ENCODE data around the gene RPP21.

RPP21 gene

GRCh38 chr6:30325150-30325872 is 19.6 kb upstream of the RPP21 start:
- Mint-ChIP-seq H3K27ac (peak overlapping the region; percentile 99), H3K27me3 (no peaks in the 10 kb centered on the region), H3K4me1 (ENCODE audit: low read depth) (peaks cover 72% of the 10 kb centered on the region), H3K36me3 (ENCODE audit: low read depth) (peaks cover 83% of the 10 kb centered on the region), H3K4me3 (peak overlapping the region; percentile 92), H3K9me3 (no peaks in the 10 kb centered on the region)
- DNase-seq = no peak

GRCh38 chr6:30325873-30326525 is 19.0 kb upstream of the RPP21 start:
- Mint-ChIP-seq H3K36me3 (ENCODE audit: low read depth) (peaks cover 85% of the 10 kb centered on the region), H3K4me3 (peak overlapping the region; percentile 92), H3K9me3 (no peaks in the 10 kb centered on the region), H3K4me1 (ENCODE audit: low read depth) (peaks cover 66% of the 10 kb centered on the region), H3K27ac (peak overlapping the region; percentile 99), H3K27me3 (no peaks in the 10 kb centered on the region)
- DNase-seq = peak; percentile 84

DNA sequence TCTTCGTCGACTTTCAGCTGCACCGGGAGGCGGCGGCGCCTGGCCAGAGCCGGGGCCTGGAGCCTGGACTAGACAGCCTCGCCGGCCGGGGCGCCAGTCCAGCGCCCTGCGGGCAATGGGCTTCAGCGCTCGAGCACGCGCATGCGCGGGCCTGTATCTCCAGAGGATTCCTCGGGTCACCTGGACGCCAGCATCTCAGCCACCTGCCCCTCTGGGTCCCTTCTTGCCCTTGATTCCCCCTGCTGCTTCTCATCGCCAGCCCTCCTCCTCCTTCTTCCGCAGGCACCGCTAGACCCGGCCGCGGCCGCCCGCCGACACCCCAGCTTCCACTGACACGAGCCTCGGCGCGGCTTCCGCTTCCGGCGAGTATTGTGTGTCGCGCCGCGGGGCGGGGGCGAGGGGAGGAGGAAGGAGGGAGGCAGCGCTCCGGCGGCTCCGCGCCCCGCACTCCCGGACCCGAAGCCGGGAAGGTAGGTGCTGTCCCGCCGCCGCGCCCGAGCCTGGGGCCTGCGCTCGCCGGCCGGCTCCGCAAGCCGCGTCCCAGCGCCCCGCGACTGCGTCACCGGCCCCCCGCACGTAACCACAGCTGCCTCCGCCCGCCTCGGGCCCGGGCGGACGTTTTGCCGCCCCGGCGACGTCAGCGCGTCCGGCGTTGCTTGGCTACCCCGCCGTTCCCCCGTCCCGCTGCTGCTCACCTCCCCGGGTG is 18.3 kb upstream of the RPP21 start, which contains the start of gene TRIM39:
Gene TRIM39 (plus strand): TSS at position 402 of the 706 bp plus-strand sequence. CDS start 2,391 bp downstream, outside the sequence.
- H3K4me1 Mint-ChIP-seq (ENCODE audit: low read depth) = peaks cover 61% of the 10 kb centered on the region
- no peaks in the 10 kb centered on the region for H3K9me3 Mint-ChIP-seq
- H3K27me3 Mint-ChIP-seq = no peaks in the 10 kb centered on the region
- H3K27ac Mint-ChIP-seq = peak within 1 kb of the TSS; percentile 99
- peaks cover 86% of the 10 kb centered on the region for H3K36me3 Mint-ChIP-seq (ENCODE audit: low read depth)
- peak within 1 kb of the TSS; percentile 92 for H3K4me3 Mint-ChIP-seq
- DNase-seq = peak; percentile 94

DNA sequence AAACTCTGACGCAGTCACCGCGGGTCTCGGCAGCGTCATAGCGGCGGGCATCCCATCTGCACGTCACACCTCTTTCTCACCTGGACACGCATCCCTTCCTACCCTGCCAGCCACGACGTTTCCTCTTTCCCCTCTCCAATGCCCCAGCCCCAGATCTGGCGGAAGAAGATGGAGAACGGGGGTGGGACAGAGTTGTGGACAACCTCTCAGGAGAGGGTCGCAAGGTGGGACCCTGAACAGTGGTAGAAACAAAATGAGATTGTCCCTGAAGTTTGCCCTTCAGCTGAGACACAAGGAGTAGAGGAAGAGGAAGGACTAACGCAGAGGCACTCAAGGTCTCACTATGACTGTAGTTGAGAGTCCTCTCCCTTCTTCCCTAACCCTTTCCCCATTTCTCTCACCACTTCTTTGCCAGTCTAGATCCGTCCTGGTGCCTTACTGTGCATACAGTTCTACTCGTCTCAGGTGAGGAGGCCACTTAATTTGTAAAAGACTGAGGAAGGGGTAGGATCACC is 17.7 kb upstream of the RPP21 start:
- peaks cover 55% of the 10 kb centered on the region for H3K4me1 Mint-ChIP-seq (ENCODE audit: low read depth)
- peaks cover 86% of the 10 kb centered on the region for H3K36me3 Mint-ChIP-seq (ENCODE audit: low read depth)
- no peaks in the 10 kb centered on the region for H3K9me3 Mint-ChIP-seq
- no peak for DNase-seq
- no peaks in the 10 kb centered on the region for H3K27me3 Mint-ChIP-seq
- H3K4me3 Mint-ChIP-seq = peak overlapping the region; percentile 89
- H3K27ac Mint-ChIP-seq = peak overlapping the region; percentile 95

DNA sequence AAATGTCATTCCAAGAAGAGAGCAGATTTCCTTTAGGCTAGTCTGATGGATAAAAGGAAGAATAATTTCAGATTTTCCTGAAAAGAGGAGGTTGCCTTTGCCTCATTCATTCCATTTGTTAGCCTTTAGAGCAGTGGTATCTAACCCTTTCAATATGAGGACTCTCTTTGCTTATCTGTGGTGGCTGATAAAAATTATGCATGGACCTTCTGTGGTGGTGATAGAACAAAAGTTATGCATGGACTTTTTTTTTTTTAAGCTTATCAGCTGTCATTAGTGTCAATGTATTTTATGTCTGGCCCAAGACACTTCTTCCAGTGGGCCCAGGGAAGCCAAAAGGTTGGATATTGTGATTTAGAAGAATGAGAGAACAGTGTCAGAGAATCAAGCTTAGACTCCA is 16.6 kb upstream of the RPP21 start:
- Mint-ChIP-seq H3K27me3 (no peaks in the 10 kb centered on the region), H3K9me3 (no peaks in the 10 kb centered on the region), H3K27ac (no peak overlapping the region), H3K4me1 (ENCODE audit: low read depth) (peaks cover 44% of the 10 kb centered on the region), H3K36me3 (ENCODE audit: low read depth) (peaks cover 88% of the 10 kb centered on the region), H3K4me3 (no peak overlapping the region)
- DNase-seq = no peak

DNA sequence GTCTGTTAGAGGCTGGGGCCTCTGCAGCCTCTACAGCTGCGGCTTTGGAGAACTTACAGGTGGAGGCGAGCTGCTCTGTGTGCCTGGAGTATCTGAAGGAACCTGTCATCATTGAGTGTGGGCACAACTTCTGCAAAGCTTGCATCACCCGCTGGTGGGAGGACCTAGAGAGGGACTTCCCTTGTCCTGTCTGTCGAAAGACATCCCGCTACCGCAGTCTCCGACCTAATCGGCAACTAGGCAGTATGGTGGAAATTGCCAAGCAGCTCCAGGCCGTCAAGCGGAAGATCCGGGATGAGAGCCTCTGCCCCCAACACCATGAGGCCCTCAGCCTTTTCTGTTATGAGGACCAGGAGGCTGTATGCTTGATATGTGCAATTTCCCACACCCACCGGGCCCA is 15.6 kb upstream of the RPP21 start:
- DNase-seq = no peak
- H3K27me3 Mint-ChIP-seq = no peaks in the 10 kb centered on the region
- H3K36me3 Mint-ChIP-seq (ENCODE audit: low read depth) = peaks cover 90% of the 10 kb centered on the region
- no peak overlapping the region for H3K27ac Mint-ChIP-seq
- no peaks in the 10 kb centered on the region for H3K9me3 Mint-ChIP-seq
- H3K4me3 Mint-ChIP-seq = no peak overlapping the region
- peaks cover 36% of the 10 kb centered on the region for H3K4me1 Mint-ChIP-seq (ENCODE audit: low read depth)

DNA sequence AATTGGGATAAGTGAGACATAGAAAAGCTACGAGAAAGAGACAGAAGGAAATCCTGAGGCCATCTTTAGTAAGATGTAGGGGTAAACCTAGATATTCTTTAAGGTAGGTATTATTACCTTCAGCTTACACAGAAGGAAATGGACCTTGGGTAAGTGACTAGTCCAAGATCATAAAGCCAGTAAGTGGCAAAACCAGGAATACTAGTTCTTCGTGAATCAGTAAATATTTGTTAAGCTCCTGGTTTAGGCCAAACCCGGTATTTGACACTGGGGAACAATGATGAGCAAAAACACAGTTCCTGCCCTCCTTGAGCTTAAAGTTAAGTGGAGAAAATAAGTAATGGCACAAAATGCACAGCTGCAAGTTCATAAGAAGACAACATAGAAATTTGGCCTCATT is 13.0 kb upstream of the RPP21 start:
- H3K4me3 Mint-ChIP-seq = no peak overlapping the region
- no peaks in the 10 kb centered on the region for H3K27me3 Mint-ChIP-seq
- no peak for DNase-seq
- peaks cover 23% of the 10 kb centered on the region for H3K4me1 Mint-ChIP-seq (ENCODE audit: low read depth)
- H3K9me3 Mint-ChIP-seq = no peaks in the 10 kb centered on the region
- H3K36me3 Mint-ChIP-seq (ENCODE audit: low read depth) = peaks cover 95% of the 10 kb centered on the region
- no peak overlapping the region for H3K27ac Mint-ChIP-seq

DNA sequence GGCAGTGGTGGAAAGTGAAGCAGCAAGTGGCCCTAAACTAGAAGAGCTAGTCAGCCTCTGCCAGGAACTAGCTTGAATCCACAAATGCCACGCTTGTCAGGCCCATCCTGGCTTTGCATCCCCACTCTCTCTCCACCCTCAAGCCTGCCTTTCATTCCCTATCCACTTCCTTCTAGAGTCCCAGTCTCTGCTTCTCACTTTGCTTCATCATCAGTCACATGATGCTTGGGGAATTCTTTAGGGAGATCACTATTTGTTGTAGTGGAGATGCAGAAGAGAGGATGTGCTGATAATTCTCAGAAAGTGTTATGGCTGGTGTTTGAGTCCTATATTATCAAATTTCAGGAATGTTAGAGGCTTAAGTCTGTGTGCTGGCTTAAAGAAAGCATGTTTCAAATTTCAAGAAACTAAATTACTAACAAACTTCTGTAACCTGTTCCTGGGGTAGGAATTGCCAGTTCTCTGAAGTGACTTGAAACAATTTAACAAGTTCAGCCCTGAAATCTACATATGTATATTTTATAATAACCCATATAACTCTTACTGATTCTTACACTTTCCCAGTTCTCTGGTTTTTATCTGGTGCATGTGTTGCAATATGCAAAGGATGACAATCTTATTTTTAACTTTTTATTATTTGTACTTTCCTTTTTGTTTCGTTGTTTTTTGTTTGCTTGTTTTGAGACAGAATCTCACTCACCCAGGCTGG is 10.7 kb upstream of the RPP21 start:
- Mint-ChIP-seq H3K9me3 (no peaks in the 10 kb centered on the region), H3K36me3 (ENCODE audit: low read depth) (peaks cover 97% of the 10 kb centered on the region), H3K4me3 (no peak overlapping the region), H3K27ac (no peak overlapping the region), H3K4me1 (ENCODE audit: low read depth) (peaks cover 6% of the 10 kb centered on the region), H3K27me3 (no peaks in the 10 kb centered on the region)
- no peak for DNase-seq

- H3K27ac Mint-ChIP-seq = no peak overlapping the region
- no peaks in the 10 kb centered on the region for H3K9me3 Mint-ChIP-seq
- H3K36me3 Mint-ChIP-seq (ENCODE audit: low read depth) = peaks cover 75% of the 10 kb centered on the region
- no peaks in the 10 kb centered on the region for H3K27me3 Mint-ChIP-seq
- H3K4me3 Mint-ChIP-seq = no peak overlapping the region
- peaks cover 23% of the 10 kb centered on the region for H3K4me1 Mint-ChIP-seq (ENCODE audit: low read depth)
- no peak for DNase-seq
Observed at GRCh38 chr6:30340589-30341054, 4.3 kb upstream of the RPP21 start.

GRCh38 chr6:30341218-30341617 is 3.7 kb upstream of the RPP21 start:
- Mint-ChIP-seq H3K27me3 (no peaks in the 10 kb centered on the region), H3K9me3 (no peaks in the 10 kb centered on the region), H3K4me3 (no peak overlapping the region), H3K36me3 (ENCODE audit: low read depth) (peaks cover 75% of the 10 kb centered on the region), H3K27ac (no peak overlapping the region), H3K4me1 (ENCODE audit: low read depth) (peaks cover 29% of the 10 kb centered on the region)
- no peak for DNase-seq

DNA sequence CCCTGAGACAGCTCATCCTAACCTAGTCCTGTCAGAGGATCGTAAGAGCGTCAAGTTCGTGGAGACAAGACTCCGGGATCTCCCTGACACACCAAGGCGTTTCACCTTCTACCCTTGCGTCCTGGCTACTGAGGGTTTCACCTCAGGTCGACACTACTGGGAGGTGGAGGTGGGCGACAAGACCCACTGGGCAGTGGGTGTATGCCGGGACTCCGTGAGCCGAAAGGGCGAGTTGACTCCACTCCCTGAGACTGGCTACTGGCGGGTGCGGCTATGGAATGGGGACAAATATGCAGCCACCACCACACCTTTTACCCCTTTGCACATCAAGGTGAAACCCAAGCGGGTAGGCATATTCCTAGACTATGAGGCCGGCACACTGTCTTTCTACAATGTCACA is 3.2 kb upstream of the RPP21 start:
- no peak overlapping the region for H3K27ac Mint-ChIP-seq
- no peaks in the 10 kb centered on the region for H3K27me3 Mint-ChIP-seq
- no peak overlapping the region for H3K4me3 Mint-ChIP-seq
- no peak for DNase-seq
- H3K4me1 Mint-ChIP-seq (ENCODE audit: low read depth) = peaks cover 32% of the 10 kb centered on the region
- H3K36me3 Mint-ChIP-seq (ENCODE audit: low read depth) = peaks cover 75% of the 10 kb centered on the region
- no peaks in the 10 kb centered on the region for H3K9me3 Mint-ChIP-seq

DNA sequence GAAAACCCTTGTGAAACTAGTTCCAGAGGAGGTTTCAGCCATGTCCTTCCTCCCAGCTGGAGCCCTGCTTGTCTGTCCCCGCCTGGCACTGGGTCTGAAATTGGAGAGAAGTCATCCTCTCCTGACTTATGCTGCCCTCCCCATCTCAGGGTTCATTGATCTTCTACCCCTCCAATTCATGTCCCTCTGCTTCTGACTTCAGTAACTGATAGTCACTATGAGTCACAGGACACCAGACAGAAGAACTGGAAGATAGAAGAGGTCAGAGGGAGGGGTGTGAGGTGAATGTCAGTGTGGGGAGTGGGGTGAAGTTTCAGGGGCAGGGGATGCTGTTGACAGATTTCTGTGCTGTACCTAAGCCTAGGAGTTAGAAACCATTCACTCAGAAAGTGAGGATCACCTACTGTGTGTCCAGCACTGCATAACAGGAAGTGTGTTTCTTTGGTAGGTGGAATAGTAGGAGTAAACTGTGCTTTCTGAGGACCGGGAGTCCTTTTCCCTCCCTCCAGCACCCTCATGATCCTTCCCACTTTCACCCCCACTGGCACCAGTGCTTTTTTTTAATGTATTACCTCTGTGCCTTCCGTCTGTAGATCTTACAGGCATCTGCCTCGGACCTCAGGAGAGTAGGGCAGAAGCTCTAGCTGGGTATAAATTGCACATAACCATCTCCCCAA is 627 bp upstream of the RPP21 start:
- Mint-ChIP-seq H3K9me3 (no peaks in the 10 kb centered on the region), H3K36me3 (ENCODE audit: low read depth) (peaks cover 68% of the 10 kb centered on the region), H3K27me3 (no peaks in the 10 kb centered on the region), H3K27ac (peak overlapping the region; percentile 97), H3K4me3 (peak overlapping the region; percentile 90), H3K4me1 (ENCODE audit: low read depth) (peaks cover 42% of the 10 kb centered on the region)
- DNase-seq = no peak

GRCh38 chr6:30345852-30346251 is 896 bp downstream of the RPP21 start:
- Mint-ChIP-seq H3K36me3 (ENCODE audit: low read depth) (peaks cover 52% of the 10 kb centered on the region), H3K27ac (peak overlapping the region; percentile 97), H3K4me1 (ENCODE audit: low read depth) (peaks cover 44% of the 10 kb centered on the region), H3K27me3 (no peaks in the 10 kb centered on the region), H3K4me3 (peak overlapping the region; percentile 90), H3K9me3 (no peaks in the 10 kb centered on the region)
- no peak for DNase-seq

DNA sequence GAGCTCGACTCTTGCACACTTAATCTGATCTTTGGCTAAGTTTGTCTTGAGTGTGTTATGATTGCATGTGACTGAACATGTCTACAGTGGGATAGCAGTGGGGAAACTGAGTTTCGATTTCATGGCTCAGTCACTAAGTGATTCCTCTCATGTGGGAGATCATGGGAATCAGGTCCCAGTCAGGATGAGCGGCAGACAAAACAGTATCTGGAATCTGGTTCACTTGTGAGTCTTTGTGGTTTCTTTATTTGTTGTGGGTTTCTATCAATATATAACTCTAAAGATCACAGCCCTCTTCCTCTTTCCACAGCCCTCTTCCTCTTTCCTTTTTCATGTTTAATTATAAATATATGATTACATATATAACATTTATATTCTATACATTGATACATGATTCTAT is 4.0 kb downstream of the RPP21 start:
- H3K27me3 Mint-ChIP-seq = peaks cover 20% of the 10 kb centered on the region
- H3K27ac Mint-ChIP-seq = no peak overlapping the region
- peaks cover 32% of the 10 kb centered on the region for H3K36me3 Mint-ChIP-seq (ENCODE audit: low read depth)
- H3K4me1 Mint-ChIP-seq (ENCODE audit: low read depth) = peaks cover 56% of the 10 kb centered on the region
- H3K4me3 Mint-ChIP-seq = no peak overlapping the region
- DNase-seq = no peak
- H3K9me3 Mint-ChIP-seq = no peaks in the 10 kb centered on the region
